GM19372 (cell line): ENCODE measurements around the gene SLAMF9.

Source experiments
- ATAC-seq: cut with Tn5 transposase; IDR thresholded peaks from one replicate; pipeline ENCODE4 v1.9.1; 2021; ENCODE audit warnings: mild to moderate bottlenecking, low read depth, moderate library complexity; ENCODE audit not compliant: unreplicated experiment

Gene SLAMF9

DNA sequence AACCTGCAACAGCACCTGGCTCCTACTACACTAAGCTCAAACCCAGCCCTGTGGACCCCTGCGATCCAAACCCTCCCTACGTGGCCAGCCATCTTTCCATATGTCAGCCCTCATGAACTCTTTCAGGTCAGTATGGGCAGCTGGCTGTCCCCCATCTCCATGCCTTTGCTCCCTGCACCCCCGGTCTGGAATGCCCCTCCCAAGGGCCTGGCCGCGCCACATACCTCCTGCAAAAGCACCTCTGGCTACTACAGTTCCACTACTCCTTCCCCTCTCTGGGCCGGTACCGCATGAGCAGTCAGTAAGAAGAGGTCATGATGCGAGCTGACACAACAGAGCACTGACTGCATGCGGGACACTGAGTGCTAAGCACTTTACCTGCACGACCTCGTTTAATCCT lies 18.7 kb downstream of the SLAMF9 start:
- ATAC-seq, result no peak

DNA sequence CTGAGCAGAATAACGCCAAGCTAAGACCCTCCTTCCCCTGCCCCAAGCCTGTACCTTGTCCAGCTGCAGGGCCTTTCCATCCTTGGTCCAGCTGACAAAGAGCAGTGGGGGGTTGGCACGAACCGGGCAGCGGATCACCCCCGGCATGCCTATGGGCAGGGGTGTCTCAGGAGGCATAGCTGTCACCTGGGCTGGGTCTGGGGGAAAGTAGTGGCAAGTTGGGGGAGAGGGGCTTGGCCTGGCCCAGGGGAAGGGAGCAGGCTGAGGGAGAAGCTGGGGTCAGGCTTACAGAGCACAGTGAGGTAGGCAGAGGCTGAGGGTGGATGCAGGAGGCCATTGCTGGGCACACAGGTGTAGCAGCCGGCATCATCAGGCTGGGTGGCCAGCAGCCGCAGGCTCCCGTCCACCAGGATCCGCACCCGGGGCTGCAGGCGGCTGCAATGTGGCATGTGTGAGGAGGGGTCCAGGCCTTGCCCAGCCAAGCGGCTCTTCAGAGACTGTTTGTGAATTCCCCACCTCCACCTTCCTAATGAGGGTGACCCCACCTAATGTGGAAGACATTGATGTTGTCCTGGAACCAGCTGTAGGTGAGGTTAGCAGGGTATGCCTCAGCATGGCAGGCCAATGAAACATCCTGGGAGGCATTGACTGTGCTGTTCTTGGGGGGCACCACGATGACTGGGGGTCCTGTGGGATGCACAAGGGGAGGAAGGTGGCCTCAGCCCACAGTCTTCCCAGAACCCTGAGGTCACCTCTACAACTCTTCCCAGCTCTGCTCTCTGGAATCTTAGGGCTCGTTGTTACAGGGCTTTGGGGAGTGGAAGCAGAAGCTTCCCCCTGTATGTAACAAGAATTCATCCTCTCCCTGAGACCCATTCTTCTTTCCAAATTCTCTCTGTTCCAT lies 19.6 kb downstream of the SLAMF9 start:
- ATAC-seq, result no peak

DNA sequence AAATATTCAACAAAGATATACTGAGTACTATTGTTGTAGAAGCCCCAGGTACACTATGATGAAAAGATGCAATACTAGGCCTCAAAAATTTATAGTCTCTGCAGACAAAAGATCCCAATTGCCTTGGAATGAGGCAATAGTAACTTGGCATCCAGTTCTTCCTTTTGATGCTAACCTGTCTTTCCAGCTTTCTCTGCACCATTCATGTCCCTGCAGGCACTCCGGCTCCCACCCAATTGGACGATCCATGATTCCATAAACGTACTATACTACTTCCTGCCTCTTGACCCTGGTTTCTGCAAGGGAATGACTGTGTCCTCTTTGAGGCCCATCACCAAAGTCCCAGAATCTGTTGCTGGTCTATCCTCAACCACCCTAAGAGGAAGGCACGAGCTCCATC lies 20.7 kb downstream of the SLAMF9 start:
- no peak for ATAC-seq

DNA sequence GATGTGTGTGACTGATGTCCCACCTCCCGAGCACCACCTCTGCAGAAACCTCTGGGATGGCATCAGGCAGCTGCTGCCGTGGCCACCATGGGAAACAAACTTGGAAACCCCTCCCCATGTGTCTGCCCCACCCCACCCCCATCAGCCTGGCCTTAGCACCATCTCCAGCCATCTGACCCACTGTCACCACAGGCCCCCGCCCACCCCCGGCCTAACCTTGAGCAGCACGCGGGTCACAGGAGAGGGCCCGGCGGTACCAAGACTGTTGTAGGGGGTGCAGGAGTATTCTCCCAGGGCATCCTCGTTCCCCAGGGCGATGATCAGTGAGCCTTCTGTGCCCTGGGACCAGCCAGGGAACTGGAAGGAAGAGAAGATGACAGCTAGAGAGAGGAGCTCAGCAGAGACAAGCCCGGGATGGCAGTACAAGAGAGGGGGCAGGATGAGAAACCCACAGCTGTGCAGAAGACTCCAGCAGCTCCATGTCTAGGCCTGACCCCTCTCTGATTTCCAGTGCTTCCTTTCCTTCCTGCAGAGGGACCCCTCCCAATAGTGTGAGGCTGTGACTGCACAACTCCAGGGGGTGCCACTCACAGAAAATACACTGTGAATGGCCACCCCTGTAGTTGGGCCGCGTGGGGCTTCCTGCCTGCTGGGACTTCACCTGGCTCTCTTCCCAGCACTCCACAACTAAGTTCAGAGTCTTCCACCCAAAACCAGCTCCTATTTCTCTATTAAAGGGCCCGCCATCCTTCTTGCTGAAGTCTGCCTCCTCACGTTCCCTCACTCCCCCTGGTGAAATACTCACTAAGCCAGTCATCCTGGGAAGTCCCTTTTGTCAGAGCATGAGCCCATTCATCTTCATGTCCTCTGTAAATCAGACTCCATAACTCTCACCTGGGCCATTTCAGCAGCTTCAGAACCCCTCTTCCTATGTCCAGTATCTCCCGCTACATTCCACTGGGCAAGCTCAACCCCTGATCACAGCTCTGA lies 21.4 kb downstream of the SLAMF9 start:
- no peak for ATAC-seq

DNA sequence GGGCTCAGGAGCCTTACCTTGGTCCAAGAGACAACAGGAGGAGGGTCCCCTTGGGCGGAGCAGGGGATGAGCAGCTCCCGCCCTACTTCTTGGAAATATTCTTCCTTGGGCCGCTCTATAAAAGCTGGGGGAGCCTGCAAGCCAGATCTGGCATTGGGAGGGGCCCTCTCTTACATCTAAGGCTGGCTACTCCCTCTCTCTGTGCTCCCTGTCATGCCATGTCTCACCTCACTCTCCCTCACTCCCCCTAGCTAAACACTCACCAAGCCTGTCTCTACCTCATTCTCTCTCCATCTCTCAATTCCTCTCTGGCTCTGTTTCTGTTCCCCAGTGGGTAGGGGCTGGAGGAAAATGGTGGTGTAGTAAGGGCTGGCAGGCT lies 22.3 kb downstream of the SLAMF9 start:
- no peak for ATAC-seq

DNA sequence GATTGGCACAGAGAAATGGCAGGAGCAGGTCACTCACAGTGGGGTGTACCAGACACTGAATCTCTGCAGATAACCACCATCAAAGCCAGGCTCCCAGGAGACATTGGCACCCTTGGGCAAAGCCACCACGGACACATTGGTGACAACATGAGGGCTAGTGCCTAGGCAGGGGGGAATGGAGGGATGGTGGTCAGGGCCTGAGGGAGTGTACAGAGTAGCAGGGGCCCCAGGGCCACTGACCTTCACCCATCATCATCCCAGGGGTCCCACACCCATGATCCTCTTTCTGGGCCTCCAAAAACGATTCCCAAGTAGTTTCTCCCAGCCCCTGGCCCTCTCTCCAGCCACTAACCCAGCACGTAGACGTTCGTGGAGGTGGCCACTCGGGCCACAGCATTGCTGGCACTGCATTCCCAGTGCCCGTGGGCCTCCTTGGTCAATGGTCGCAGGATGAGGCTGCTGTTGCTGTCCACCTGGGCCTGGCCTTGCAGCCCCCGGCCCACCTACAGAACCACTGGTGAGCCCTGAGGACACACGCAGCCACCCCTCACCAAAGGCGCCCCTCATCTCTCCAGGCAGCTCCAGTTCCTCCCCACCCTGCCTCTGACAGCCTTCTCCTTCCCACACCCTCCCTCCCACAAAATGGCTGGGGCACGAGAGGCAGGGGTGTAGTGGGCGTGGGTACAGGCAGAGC lies 22.8 kb downstream of the SLAMF9 start:
- no peak for ATAC-seq

DNA sequence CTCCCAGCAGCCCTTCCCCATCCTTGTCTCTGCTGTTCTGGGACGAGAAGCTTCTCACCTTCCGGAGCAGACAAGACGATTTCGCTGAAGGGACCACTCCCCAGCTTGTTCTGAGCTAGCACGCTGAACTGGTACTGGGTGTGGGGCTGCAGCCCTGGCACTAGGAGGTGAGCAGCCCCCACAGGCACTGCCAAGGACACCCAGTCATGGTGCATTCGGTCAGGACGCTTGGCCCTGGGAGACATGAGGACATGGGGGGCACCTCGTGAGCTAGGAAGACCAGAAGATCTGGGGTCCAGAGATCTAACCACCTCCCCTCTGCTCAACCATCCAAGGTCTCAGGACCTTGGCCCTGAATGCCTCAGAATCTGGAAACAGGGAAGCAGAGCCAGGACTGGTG lies 23.4 kb downstream of the SLAMF9 start:
- no peak for ATAC-seq

DNA sequence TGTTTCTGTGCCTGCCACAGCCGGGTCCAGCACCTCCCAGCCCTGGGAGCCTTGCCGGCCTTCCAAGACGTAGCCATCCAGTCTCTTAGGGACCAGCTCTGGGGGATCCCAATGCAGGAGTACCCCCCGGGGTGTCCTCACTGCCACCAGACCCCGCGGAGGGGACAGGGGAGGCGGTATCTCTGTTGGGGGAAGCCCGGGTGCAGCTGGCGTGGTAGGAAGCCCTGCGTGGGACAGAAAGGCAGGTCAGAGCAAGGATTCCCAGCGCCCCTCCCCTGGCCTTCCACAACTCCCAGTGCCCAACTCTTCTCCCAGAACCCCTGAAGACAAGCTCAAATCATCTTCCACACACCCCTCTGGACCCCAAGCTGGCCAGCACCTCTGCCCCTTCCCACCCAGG lies 23.8 kb downstream of the SLAMF9 start:
- ATAC-seq, result no peak

DNA sequence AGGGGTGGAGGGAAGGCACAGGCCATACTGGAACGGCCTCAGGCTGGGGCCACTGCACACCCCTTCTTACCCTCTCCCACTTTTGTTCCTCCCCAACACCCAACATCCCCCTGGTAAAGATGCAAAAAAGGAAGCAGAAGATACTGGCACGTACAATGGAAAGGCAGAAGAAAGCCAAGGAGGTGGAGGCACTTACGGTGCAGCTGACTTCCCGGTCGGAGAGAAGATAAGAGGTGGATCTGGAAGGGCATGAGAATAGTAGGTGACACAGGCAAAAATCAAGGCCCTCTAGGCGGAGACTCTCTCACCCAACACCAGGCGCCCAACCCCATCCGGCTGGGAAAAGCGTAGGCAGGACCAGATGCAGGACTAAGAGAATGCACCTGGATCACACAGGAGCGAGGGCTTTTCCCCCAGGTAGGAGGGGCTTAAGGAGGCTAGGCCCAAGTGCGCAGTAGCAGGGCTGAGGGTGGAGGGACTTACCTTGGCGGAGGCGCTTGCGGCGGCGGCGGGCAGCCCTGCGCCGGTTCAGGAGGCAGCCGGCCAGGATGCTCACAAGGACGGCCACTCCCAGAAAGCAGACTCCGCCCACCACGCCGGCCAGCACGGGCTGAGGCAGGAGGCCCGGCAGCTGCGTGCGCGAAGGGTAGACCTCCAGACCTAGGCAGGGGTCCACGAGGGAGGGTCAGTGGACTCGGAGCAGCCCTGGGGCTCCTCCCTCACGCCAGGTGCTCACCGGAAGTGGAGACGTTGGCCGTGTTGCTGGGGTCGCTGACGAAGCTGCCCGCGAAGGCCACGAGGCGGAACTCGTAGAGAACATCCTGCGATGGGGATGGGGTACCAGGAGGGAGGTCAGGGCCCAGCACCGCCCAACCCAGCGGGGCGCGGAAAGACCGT lies 24.6 kb downstream of the SLAMF9 start:
- no peak for ATAC-seq

DNA sequence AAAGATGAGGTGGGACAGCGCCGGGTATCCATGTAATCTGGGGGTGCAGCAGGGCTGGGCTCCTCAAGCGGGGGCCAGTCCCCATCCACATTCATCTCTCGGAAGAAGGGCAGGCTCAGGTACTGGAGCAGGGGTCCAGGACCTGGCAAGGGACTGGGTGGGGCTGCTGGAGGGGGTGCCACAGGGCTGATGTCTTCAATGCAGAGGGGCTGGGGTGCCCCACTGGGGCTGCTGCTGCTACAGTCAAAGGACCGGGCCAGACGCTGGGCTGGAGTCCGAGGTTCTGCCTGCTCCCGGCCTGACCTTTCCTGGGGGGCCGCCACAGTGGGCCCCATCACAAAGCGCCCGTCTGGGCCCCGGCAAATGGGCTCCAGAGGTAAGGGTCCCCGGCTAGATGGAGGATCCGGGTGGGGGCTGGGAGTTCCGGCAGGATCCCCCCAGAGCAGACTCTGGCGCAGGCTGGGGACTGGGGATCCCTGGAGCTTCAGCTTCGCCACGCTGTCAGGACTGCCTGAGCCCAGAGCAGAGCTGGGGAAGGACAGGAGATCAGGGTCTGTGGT lies 25.5 kb downstream of the SLAMF9 start:
- no peak for ATAC-seq

DNA sequence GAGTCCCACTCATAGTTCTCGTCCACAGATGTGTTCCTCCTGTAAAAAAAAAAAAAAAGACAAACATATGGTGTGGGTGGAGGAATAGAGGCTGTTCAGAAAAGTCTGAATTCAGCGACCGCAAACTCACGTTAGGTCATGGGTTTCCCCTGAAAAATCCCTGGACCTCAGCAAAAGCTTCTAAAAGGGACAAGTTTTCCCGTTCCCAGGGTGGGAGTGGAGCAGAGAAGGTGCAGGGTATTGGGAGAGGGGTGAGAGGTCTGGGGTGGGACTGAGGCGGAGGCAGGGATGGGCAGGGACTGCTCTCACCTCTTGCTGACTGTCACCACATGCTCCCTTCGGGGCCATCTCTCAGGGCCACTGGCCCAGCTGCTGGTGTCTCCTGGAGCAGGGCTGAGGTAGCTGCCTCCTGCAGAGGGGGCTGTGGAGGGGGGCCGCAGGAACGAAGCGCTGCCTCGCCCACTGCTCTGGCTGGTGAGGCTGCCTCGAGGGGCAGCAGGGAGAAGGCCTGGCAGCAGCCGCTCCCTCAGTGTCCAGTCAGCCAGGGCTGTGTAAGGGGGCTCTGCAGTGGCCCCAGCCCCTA lies 26.1 kb downstream of the SLAMF9 start:
- no peak for ATAC-seq

DNA sequence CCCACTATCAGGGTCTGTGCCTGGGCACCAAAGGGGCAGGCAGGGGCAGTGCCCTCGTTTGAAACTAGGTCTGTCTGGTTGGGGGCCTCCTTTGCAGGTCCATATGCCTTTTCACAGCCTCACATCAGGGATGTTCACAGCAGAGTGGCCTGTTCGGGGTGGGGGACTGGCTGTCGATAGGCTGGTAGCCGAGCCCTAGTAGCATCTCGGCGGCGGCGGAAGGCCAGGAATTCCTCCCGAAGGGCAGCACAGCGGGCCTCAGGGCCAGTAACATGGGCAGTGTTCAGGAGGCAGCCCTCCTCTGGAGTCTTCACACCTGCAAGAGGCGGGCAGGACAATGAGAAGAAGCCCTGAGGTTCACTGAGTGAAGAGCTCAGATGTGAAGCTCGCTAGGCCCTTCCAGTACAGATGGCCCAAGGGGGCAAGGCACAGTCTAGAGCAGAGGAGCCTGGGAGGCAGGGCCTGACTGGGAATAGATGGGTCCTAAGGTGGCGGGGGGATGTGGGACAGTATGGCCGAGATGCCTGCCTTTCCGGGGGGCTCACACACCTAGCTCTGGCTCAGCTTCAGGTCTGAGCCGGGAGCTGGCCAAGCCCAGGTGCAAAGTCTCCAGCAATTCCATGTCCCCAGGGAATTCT lies 26.7 kb downstream of the SLAMF9 start:
- no peak for ATAC-seq

DNA sequence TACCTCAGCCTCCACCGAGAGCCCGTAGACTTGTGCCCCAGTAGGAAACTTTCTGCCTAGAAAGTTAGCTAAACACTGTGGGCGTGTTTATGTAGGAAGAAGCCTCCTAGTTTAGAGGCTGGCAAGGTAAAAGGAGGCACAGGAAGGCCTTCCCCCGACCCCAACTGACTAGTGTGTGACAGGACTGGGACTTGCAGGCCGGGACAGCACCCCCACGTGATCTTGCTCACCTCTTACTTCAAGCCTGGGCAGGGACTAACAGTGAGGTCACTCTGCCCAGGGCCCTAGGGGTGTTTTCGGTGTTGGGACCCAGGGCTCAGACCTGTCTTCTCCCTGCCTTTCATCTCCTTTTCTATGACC lies 28.3 kb downstream of the SLAMF9 start:
- ATAC-seq, result peak; percentile 6

DNA sequence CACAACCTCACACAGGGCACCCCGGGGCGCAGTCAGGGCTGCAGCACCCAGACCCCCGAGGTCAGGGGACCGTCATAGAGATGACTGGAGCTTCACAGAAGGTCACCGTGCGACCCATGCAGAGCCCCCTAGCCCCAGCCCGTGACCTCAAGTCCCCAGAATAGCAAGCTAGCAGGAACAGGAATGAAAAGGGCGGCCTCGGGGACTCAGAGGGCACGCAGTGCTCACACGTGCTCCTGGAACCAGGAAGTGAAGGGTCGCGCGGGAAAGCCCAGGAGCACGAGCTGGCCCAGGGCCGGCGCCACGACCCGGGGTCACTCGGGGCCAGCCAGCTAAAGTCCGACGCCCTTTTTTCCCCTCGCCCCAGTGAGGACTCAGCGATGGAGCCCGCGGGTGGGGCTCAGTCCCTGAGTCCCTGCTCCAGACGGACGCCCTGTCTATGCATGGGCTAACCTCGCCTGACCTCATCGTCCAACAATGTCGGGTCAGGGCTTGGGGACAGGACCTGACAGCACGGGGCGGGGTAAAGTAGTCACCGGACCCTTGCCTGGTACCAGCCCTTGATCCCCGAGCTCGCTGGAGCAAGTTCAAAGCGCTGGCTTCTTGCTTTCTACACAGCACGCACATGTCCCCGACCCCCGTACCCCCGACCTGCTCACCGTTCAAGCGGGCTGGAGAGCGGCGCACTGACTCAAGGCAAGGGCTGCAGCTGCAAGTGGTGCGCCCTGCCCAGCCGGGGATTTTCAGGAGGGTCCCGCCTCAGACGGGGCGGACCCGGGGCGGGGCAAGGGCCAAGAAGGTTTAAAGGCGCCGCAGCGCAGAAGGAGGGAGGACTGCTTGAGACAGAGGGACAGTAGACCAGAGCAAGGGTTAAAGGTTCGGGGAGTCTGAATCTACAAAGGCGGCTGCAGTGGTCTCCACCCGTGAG lies 29.0 kb downstream of the SLAMF9 start, which contains the start of gene TAGLN2:
TSS of gene TAGLN2 (minus strand) at position 717 of the 928 bp plus-strand sequence. CDS start 4,998 bp downstream, outside the sequence.
- peak; percentile 65 for ATAC-seq

DNA sequence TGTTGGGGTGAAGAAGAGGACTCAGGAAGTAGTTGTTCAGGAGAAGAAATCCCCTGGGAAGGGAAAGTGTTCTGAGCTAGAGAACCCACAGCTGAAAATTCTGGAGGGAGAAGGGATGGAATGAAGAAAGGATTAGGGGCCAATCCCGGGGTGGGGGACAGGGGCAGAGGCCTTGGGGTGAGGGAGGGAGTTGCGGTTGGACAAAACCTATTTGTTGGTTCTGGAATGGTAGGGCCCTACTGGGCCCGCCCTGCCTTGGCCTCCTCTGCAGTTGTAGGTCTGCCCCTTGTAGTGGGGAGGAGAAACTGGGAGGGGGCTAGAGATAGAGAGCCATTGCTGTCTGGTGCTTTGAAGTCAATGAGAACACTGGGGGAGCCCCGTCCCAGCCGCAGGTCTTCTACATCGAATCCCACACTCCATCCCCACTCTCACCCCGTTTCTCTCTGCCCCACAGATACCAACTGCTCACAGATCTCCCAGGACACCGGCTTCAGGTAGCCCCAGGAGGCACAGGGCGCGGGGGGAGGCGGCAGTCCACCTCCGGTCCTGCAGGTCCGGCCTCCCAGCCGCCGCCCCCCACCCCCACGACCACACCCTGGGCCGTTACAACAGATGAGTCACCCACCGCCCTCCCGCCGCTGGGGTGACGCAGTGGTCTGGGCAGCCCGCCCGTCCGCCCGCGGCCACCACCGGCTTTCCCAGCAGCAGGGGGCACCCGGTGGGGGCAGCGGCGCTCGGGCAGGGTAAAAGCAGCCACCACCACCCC lies 29.8 kb downstream of the SLAMF9 start:
- ATAC-seq, result no peak

DNA sequence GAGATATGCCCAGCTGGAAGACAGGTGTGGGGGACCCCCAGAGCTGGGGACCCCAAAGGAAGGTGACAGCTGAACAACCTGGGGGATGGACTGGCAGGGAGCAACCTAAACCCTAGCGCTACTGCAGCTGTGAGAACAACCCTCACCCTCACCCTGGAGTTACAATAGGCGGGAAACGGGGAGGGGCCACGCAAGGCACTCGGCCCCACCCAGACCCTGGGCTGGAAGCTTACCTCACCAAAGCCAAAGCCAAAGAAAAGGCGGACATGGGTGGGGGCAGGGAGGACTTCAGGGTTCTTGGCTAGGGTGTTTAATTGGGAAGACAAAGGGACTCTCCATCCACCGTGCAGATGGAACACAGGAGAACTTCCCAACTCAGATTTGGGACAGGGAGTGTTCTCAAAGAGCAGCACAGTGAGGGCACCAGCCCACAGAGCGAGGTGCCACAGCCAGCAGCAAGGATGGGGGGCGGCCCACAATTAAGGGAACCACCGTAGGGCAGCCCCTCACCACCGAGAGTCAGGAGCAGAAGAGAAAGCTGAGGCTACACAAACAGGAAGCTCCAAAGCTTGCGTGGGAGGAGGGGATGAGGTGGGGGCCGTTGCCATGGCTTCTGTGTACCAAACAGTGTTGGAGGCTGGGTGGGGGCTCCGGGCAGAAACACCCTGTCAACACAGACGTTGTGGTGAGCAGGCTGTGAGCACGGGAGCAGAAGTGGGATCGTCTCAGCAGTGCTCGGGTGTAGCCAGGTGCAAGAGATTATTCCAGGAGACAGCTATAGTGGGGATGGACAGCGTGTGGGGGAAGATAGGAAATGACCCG lies 30.6 kb downstream of the SLAMF9 start:
- peak; percentile 21 for ATAC-seq
